GM18909 (cell line): Measurements from ENCODE around the gene PRXL2C.
"Not testable (repeated sequence)": the region's sequence is repeated elsewhere in the genome, so short reads cannot be mapped to it uniquely, and the experiment has no call there.

ENCODE experiments used
- ATAC-seq: cut with Tn5 transposase; IDR thresholded peaks from one replicate; pipeline ENCODE4 v1.9.1; 2021; ENCODE audit warnings: mild to moderate bottlenecking; ENCODE audit not compliant: unreplicated experiment, poor library complexity

PRXL2C gene

DNA sequence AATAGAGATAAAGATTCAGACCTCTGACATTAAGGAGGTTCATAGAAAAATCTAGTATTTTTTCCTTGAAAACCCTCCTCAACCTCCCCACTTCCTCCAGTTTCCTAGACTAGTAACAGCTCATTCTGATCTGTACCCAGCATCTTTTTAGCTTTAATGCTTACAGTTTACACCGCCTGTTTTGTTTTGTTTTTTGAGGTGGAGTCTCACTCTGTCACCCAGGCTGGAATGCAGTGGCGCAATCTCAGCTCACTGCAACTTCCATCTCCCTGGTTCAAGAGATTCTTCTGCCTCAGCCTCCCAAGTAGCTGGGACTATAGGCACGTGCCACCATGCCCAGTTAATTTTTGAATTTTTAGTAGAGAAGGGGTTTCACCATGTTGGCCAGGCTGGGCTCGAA, 40.5 kb downstream of the PRXL2C start:
- not testable (repeated sequence) for ATAC-seq

DNA sequence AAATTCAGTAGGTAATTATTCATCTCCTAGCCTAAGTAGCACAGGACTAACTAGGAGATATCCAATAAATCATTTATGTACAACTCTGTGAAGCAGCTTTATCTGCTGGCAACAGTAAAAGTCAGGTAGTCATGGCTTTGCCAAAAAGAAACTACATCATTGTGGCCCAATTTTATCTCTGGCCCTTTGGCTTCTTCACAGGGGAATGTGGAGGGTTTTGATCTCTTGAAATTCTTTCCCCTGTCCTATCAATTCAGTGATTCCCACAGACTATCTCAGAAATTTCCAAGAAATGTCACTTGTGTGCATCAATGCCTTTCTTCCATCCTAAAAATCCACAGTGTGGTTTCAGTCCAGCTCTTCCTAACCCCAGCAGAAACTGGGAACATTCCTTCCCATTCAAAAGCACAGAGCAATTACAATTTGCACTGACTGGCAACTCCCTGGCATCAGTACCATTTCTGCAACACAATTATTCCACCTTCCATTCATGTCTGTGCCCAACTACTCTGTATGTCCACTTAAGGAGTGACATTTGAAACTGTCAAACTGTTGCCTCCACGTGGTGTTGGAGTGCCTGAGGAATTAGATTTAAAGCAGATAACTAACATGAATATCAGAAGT, 42.0 kb downstream of the PRXL2C start:
- no peak for ATAC-seq

DNA sequence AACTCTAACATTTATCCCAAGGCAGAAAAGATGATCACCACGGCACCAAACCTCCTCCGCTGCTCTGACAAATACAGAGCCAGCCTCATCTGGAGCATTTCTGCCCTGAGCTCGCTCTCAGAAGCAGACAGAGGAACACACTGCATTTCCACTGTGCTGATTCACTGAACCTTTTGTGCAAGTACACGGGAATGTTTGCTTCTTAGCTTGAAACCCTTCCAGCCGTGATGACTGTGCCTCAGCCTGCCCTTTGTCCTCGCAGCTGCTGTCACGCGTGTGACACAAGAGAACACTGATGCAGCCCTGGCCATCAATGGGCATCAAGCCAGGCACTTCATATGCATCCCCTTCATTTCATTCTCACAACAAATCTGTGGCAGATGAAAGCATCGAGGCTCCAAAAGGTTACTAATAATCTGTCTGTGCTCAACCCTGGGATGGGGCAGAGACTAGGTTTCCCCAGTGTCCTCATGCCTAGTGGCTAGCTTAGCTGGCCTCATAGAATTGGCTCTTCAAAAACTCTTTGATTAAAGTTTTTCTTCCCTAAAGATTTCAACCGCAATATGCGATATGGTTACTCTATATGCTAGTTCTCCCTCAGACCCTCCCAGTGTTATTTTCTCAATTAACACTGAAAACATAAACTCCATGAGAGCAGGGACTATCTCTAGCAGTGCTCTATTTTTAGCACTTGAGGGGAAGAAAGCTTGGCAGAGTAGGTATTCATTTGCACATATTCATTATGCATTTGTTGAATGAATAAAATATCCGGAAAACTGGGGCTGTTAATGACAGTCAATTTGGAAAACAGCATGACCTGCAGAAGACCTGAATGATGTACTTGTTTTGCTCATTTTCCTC, 42.8 kb downstream of the PRXL2C start:
- ATAC-seq, result no peak

DNA sequence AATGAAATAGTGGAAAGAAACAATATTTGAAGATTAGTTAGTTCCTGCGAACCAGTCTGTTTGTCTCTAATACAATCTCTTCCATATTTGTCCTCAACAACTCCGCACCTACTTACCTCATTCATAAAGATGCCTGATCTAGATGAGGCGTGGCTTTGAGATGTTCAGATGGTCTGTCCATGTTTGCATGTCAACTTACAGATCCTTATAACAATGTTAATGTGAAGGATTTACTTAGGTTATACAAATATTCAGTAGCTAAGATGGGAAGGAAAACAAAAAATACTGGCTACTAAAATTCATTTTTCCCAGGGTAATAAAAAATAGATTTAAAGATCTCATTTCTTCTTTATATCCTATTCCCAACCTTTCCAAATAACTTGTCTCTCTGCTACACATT, 43.8 kb downstream of the PRXL2C start:
- no peak for ATAC-seq

DNA sequence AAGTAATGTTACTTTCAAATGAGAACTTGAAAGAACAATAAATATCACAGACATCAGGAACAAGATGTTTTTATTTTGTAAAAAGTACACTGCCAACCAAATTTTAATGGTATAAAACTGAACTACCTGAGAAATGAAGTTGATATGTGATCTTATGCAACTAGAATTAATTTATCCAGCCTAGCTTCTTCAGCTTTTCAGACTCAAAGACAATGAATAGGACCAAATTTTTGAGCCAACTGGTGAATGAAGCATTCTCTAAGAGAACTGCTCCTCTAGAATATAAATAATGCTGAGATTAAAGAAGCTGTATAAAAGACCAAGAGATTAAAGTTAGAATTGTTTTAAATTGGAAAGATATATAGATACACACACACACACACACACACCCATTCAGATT, 45.4 kb downstream of the PRXL2C start:
- ATAC-seq, result no peak

DNA sequence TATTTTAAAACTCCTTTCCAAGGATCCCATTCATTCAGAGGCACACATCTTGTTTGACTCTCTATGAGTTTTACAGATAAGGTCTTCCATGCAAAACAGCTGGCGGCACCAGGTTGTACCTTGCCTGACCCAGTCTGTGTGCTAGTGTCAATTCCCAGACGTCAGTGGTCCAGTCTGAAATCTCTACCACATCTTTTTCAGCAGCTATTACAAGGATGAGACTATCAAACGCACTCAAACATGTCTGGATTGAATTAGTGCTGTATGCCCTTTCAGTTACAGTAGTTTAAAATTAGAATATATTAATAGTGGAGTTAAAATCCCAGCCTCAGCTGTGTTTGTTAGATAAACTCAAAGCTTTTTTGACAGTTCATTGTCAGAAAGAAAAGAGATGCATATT, 47.1 kb downstream of the PRXL2C start:
- ATAC-seq, result no peak

DNA sequence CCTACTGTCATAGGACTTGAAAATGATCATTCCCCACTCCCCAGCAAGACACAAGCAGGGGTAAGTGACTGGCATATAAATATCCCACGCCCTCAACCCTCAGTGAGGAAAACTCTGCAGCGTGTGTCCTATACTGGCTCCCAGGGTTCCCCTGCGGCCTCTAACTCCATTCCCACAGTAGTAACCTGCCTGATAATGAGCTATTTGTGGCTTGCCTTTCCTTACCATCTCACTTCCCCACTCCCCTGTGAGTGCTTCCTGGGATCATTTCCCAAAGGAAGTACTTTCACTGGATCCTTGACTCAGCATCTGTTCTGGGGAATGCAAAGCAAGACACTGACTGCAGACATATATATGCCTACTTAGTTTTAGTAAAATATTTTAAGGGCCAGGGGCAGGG, 49.8 kb downstream of the PRXL2C start:
- ATAC-seq, result no peak

DNA sequence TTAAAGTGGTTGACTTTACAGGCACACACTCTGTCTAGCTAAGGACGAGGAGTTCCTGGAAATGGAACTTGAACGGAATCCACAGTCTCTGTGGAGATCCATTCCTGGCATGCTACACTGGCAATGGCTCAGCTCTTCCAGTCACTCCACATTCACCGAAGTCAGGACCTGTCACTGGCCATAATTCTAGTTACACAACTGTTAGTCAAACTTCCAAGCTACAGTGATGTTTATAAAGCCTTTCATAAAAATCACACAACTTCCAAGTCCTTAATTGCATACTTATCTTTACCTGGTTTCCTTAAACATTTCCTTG, 51.2 kb downstream of the PRXL2C start:
- no peak for ATAC-seq

DNA sequence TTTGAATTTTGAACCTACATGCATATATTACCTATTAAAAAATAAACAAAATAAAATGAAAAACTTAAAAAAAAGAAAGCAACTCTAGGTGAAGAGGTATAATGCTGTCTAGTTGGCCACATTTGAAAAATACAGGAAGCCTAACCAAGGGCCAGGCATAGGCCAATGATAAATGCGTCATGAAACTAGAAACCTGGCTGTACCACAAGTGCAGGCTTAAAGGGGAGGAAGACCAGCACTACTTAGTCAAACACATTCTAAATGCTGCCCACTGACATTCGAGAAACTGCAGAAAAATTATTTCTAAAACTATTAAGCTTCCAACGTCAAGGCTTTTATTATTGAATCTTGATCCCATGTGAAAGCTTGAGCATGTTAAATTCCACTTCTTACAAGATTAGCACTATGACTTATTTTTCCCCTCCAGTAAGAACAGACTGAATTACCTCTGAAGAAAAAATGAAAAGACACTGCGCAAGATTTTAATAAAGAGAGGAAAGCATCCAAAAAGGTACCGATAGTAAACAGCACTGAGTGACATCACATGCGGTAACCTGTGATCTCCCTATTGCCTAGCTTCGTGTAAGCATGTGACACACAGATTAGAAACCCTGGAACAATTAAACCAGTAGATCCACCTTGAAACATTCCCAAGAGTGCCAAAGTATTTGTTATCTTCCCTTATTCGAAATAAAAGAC, 51.7 kb downstream of the PRXL2C start:
- no peak for ATAC-seq

DNA sequence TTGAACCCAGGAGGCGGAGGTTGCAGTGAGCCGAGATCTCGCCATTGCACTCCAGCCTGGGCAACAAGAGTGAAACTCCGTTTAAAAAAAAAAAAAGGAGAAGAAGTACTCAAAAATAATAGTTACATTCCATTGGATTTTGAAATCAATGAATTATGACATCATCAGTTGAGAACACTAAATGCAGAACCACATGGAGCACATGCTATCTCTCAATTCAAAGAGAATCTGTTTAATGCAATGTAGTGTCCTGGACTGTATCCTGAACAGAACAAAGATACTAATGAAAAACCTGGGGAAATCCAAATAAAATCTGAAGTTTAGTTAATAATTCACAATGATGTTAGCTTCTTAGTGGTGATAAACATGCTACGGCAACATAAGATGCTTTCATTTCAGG, 55.8 kb downstream of the PRXL2C start:
- ATAC-seq, result no peak

DNA sequence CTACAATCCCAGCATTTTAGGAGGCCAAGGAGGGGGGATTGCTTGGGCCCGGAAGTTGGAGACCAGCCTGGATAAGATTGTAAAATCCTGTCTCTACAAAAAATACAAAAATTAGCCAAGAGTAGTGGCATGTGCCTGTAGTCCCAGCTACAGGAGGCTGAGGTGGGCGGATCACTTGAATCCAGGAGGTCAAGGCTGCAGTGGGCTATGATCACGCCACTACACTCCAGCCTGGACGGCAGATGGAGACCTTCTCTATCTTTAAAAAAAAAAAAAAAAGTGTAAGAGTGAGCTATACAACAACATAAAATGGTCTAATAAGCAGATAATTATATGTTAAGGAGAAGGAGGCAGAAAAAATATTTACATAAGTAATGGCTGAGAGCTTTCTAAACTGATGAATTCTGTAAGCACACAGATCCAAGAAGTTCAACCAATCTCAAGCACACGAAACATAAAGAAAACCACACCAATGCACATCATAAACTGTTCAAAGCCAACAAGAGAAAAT, 58.5 kb downstream of the PRXL2C start:
- no peak for ATAC-seq
